Esophagus muscularis mucosa (tissue), 3 donors: ENCODE data around the gene SPECC1.

ENCODE experiments used
- POLR2A ChIP-seq: fragments of 450-650 bp; IDR thresholded peaks from one replicate; pipeline ENCODE4 v1.6.1; 2017; ENCODE audit warnings: antibody characterized with exemption, moderate library complexity, mild to moderate bottlenecking, low read depth
- POLR2AphosphoS5 ChIP-seq, 2 donors: sonication (generic); formaldehyde crosslinking; IDR thresholded peaks; one replicate each; pipeline ENCODE4 v1.6.1; 2017; ENCODE audit warnings: antibody characterized with exemption in 2 of 2
- TF ChIP-seq, protein P1 (sequence below), 3 experiments: fragments of 200-600 bp in 2 of 3; fragments of 450-650 bp in 1 of 3; sonication (generic) in 2 of 3; IDR thresholded peaks; one replicate each; pipeline ENCODE4 v1.5.1; 2017 to 2019; ENCODE audit warnings: antibody characterized with exemption in 3 of 3, mild to moderate bottlenecking in 2 of 3, moderate library complexity in 1 of 3

DNA sequence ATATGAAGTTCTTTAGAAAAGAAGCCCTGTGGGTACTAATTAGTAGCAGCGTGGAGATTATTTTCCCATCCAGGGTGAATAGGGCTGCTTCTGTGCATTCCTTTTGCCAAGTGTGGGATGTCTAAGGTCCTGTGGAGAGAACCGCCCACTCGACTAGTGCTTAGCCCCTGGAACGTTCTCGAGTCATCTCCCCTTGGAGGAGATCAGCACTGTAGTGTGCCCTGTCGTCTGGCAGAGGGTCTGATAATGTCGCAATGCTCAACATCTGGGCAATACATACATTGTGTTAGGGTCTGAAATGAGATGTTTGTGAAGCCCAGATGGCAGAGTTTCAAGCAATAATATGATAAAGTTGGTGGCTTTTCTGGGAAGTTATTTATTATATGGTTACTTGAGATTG lies 64.8 kb downstream of the SPECC1 start:
- TF ChIP-seq, protein P1, sequence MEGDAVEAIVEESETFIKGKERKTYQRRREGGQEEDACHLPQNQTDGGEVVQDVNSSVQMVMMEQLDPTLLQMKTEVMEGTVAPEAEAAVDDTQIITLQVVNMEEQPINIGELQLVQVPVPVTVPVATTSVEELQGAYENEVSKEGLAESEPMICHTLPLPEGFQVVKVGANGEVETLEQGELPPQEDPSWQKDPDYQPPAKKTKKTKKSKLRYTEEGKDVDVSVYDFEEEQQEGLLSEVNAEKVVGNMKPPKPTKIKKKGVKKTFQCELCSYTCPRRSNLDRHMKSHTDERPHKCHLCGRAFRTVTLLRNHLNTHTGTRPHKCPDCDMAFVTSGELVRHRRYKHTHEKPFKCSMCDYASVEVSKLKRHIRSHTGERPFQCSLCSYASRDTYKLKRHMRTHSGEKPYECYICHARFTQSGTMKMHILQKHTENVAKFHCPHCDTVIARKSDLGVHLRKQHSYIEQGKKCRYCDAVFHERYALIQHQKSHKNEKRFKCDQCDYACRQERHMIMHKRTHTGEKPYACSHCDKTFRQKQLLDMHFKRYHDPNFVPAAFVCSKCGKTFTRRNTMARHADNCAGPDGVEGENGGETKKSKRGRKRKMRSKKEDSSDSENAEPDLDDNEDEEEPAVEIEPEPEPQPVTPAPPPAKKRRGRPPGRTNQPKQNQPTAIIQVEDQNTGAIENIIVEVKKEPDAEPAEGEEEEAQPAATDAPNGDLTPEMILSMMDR (IDR thresholded peaks at IDR 0.05) = no peak
- TF ChIP-seq POLR2AphosphoS5 (IDR thresholded peaks at IDR 0.05) (no peak), POLR2A (no peak)
